HCT116 (cell line): Measurements from ENCODE around the gene TBL1X. TPM values are rescaled to one million over a fixed set of nuclear protein-coding genes. Genes with fewer than 3 reads are reported as not detected.

ENCODE experiments used
- ATAC-seq: fragments of 200-7000 bp; cut with Tn5 transposase; 2 replicates; pipeline ENCODE4 v1.9.1; 2020; ENCODE audit warnings: mild to moderate bottlenecking, moderate library complexity
- BruUV-seq: library from RNA; stranded (reverse); fragments of 400-500 nt; replicated peaks from 2 replicates; lab custom pipeline; 2021; lab: Mats Ljungman, UMichigan
- CTCF ChIA-PET: fragments of 300-600 bp; sonication (Branson Sonifier 250); formaldehyde crosslinking; loops from one replicate; lab custom pipeline; 2021; ENCODE audit warnings: antibody characterized with exemption; lab: Charles Lee
- POLR2A ChIA-PET: fragments of 300-600, 350-600 bp; sonication (Branson Sonifier 250); formaldehyde crosslinking; loops from one replicate; lab custom pipeline; 2021; ENCODE audit warnings: antibody characterized with exemption; lab: Charles Lee
- RAD21 ChIA-PET, 2 experiments: fragments of 300-600 bp; sonication (Branson Sonifier 250); formaldehyde crosslinking; loops; one replicate each; lab custom pipeline; 2023; ENCODE audit warnings: low total read pairs in 2 of 2; ENCODE audit not compliant: uncharacterized antibody in 2 of 2, unreplicated experiment in 2 of 2, low non-redundant PET in 1 of 2; lab: Charles Lee
- DNase-seq: peaks from one replicate; pipeline ENCODE4 v3.0.0-alpha.2; 2010; ENCODE audit warnings: low read depth, low spot score
- H2AFZ ChIP-seq: fragments of 200-600 bp; shearing (Covaris generic), sonication (generic); 2 replicates; pipeline ENCODE4 v1.6.1; 2017; ENCODE audit warnings: low read depth, mixed run types, mixed read lengths, antibody characterized with exemption, low read length; ENCODE audit not compliant: poor library complexity, severe bottlenecking
- H3K27ac ChIP-seq: 2 replicates; pipeline ENCODE4 v1.5.1; 2012; ENCODE audit warnings: low read depth, low read length
- H3K27me3 ChIP-seq: fragments of 200-600 bp; sonication (generic); 2 replicates; pipeline ENCODE4 v1.6.1; 2016; ENCODE audit warnings: mixed run types, low read length, mixed read lengths; ENCODE audit not compliant: insufficient read depth
- H3K36me3 ChIP-seq, 2 experiments: fragments of 200-500 bp in 1 of 2; fragments of 200-600 bp in 1 of 2; sonication (Bioruptor generic) in 1 of 2; sonication (generic) in 1 of 2; 2 replicates each; pipeline versions ENCODE4 v1.5.1 to v1.6.1; 2014 to 2016; ENCODE audit warnings: low read length in 2 of 2, inconsistent platforms in 1 of 2, mixed read lengths in 1 of 2, mixed run types in 1 of 2; ENCODE audit not compliant: insufficient read depth in 2 of 2, control insufficient read depth in 1 of 2
- H3K4me1 ChIP-seq, 2 experiments: fragments of 200-600 bp in 1 of 2; sonication (generic) in 1 of 2; 2 replicates each; pipeline versions ENCODE4 v1.5.1 to v1.6.1; 2012 to 2017; ENCODE audit warnings: low read length in 2 of 2, inconsistent platforms in 1 of 2, mild to moderate bottlenecking in 1 of 2, mixed read lengths in 1 of 2, mixed run types in 1 of 2, moderate library complexity in 1 of 2; ENCODE audit not compliant: insufficient read depth in 2 of 2, control insufficient read depth in 1 of 2
- H3K4me2 ChIP-seq: fragments of 200-600 bp; sonication (generic); 2 replicates; pipeline ENCODE4 v1.6.1; 2017; ENCODE audit warnings: mixed run types, low read length, mixed read lengths
- H3K4me3 ChIP-seq, 2 experiments: fragments of 200-600 bp in 1 of 2; sonication (generic) in 1 of 2; replicated peaks in 1 of 2; 2 replicates each; pipeline ENCODE4 v1.5.1; 2011 to 2016; ENCODE audit warnings: low read length in 2 of 2, control low read depth in 1 of 2, low read depth in 1 of 2, mild to moderate bottlenecking in 1 of 2, mixed read lengths in 1 of 2, mixed run types in 1 of 2
- H3K79me2 ChIP-seq: fragments of 200-600 bp; sonication (generic); 2 replicates; pipeline ENCODE4 v1.6.1; 2017; ENCODE audit warnings: mild to moderate bottlenecking, mixed run types, low read length, moderate library complexity, mixed read lengths; ENCODE audit not compliant: insufficient read depth
- H3K9ac ChIP-seq: fragments of 200-600 bp; sonication (generic); 2 replicates; pipeline ENCODE4 v1.6.1; 2016; ENCODE audit warnings: low read length, mixed read lengths
- H3K9me2 ChIP-seq: fragments of 200-600 bp; sonication (generic), shearing (Covaris generic); 2 replicates; pipeline ENCODE4 v1.6.1; 2017; ENCODE audit warnings: mixed run types, mild to moderate bottlenecking, moderate library complexity; ENCODE audit not compliant: insufficient read depth
- H3K9me3 ChIP-seq, 2 experiments: fragments of 200-500 bp in 1 of 2; fragments of 200-600 bp in 1 of 2; sonication (Bioruptor generic) in 1 of 2; sonication (generic) in 1 of 2; 2 replicates each; pipeline ENCODE4 v1.6.1; 2014 to 2017; ENCODE audit warnings: low read length in 2 of 2, mixed read lengths in 2 of 2, inconsistent platforms in 1 of 2, low read depth in 1 of 2, mild to moderate bottlenecking in 1 of 2, mixed run types in 1 of 2, moderate library complexity in 1 of 2; ENCODE audit not compliant: control insufficient read depth in 1 of 2, insufficient read depth in 1 of 2
- H4K20me1 ChIP-seq: fragments of 200-600 bp; sonication (generic), shearing (Covaris generic); 2 replicates; pipeline ENCODE4 v1.6.1; 2017; ENCODE audit warnings: mixed run types, mild to moderate bottlenecking, moderate library complexity; ENCODE audit not compliant: insufficient read depth
- ATF3 ChIP-seq: IDR thresholded peaks from 2 replicates; pipeline ENCODE4 v1.6.1; 2012
- CEBPB ChIP-seq: IDR thresholded peaks from 2 replicates; pipeline ENCODE4 v1.6.1; 2012; ENCODE audit warnings: low read depth
- ELF1 ChIP-seq: IDR thresholded peaks from 2 replicates; pipeline ENCODE4 v1.6.1; 2012; ENCODE audit warnings: low read depth, borderline replicate concordance
- EZH2phosphoT487 ChIP-seq: fragments of 200-600 bp; IDR thresholded peaks from 2 replicates; pipeline ENCODE4 v1.6.1; 2018; ENCODE audit warnings: antibody characterized with exemption, borderline replicate concordance
- FOSL1 ChIP-seq: IDR thresholded peaks from 2 replicates; pipeline ENCODE4 v1.6.1; 2012; ENCODE audit warnings: low read depth
- JUND ChIP-seq: IDR thresholded peaks from 2 replicates; pipeline ENCODE4 v1.6.1; 2012
- MAX ChIP-seq: IDR thresholded peaks from 2 replicates; pipeline ENCODE4 v1.6.1; 2012
- POLR2A ChIP-seq: IDR thresholded peaks from 2 replicates; pipeline ENCODE4 v1.7.0; 2011; ENCODE audit warnings: borderline replicate concordance; ENCODE audit not compliant: insufficient read depth, insufficient read length; ENCODE audit errors: extremely low read depth
- POLR2AphosphoS5 ChIP-seq: IDR thresholded peaks from 2 replicates; pipeline ENCODE4 v1.6.1; 2011; ENCODE audit warnings: mild to moderate bottlenecking, low read depth, low read length, moderate library complexity
- REST ChIP-seq: IDR thresholded peaks from 2 replicates; pipeline ENCODE4 v1.6.1; 2012; ENCODE audit warnings: low read depth
- SIN3A ChIP-seq: IDR thresholded peaks from 2 replicates; pipeline ENCODE4 v1.6.1; 2012; ENCODE audit warnings: low read depth
- SP1 ChIP-seq: IDR thresholded peaks from 2 replicates; pipeline ENCODE4 v1.6.1; 2012; ENCODE audit warnings: low read depth
- TCF7L2 ChIP-seq: IDR thresholded peaks from 2 replicates; pipeline ENCODE4 v1.7.0; 2011; ENCODE audit warnings: borderline replicate concordance, inconsistent platforms; ENCODE audit not compliant: insufficient read depth, insufficient read length; ENCODE audit errors: extremely low read depth
- YY1 ChIP-seq: IDR thresholded peaks from 2 replicates; pipeline ENCODE4 v1.6.1; 2011; ENCODE audit warnings: low read length, low read depth, moderate library complexity, mild to moderate bottlenecking; ENCODE audit not compliant: insufficient replicate concordance; ENCODE audit errors: extremely low read depth
- ZBTB33 ChIP-seq: IDR thresholded peaks from 2 replicates; pipeline ENCODE4 v1.6.1; 2011; ENCODE audit warnings: mild to moderate bottlenecking, low read length, moderate library complexity; ENCODE audit not compliant: insufficient replicate concordance; ENCODE audit errors: extremely low read depth
- ZFX ChIP-seq: fragments of 450-650 bp; IDR thresholded peaks from 2 replicates; pipeline ENCODE4 v1.6.1; 2017
- ZNF274 ChIP-seq: fragments of 200-500 bp; sonication (Bioruptor generic); IDR thresholded peaks from 2 replicates; pipeline ENCODE4 v1.6.1; 2014; ENCODE audit warnings: mild to moderate bottlenecking, low read depth, low read length, inconsistent platforms
- intact Hi-C: fragments of 100-400 bp; cut with micrococcal nuclease; formaldehyde crosslinking; loops from 2 replicates; pipeline ENCODE4 v1.10.0; 2022
- total RNA-seq: library from RNA; stranded (reverse); gene quantifications from one replicate; pipeline ENCODE4 v1.2.1, GENCODE V29; 2021; ENCODE audit not compliant: unreplicated experiment

TBL1X gene
- total RNA-seq, 1 experiment from 2014 or later, result 37.8 TPM

- Histone ChIP-seq H3K79me2 (no peaks in the 10 kb centered on the region), H3K9me2 (no peaks in the 10 kb centered on the region), H3K36me3 (no peaks in the 10 kb centered on the region), H3K4me2 (no peak overlapping the region), H3K4me1 (peaks cover 0 to 4% of the 10 kb centered on the region in 2 experiments; a peak in 1 of 4 replicates), H3K9ac (no peak overlapping the region), H3K27ac (no peak overlapping the region), H4K20me1 (no peaks in the 10 kb centered on the region), H2AFZ (no peak overlapping the region), H3K27me3 (no peaks in the 10 kb centered on the region), H3K4me3 (no peak overlapping the region), H3K9me3 (no peaks in the 10 kb centered on the region)
- RAD21 ChIA-PET, result no interaction called here
- POLR2A ChIA-PET, result no interaction called here
- BruUV-seq, result no TSS peak
- DNase-seq, result no peak
- no peak for ATAC-seq
- TF ChIP-seq MAX (no peak), ZFX (no peak), REST (no peak), TCF7L2 (no peak), ZNF274 (no peak), POLR2A (no peak), YY1 (no peak), ZBTB33 (no peak), POLR2AphosphoS5 (no peak), SP1 (no peak), JUND (no peak), ELF1 (no peak), CEBPB (no peak), EZH2phosphoT487 (no peak), FOSL1 (no peak), SIN3A (no peak), ATF3 (no peak)
- intact Hi-C loops, result no loop called here
- CTCF ChIA-PET, result no interaction called here
Observed at GRCh38 chrX:9611436-9612145, 146.7 kb downstream of the TBL1X start.
